Measurements from ENCODE around the gene GOLGA8J.

GRCh38 chr15:30038667-30039523, 43.9 kb upstream of the GOLGA8J start:
- no peak for TF ChIP-seq EP300 (IDR thresholded peaks at IDR 0.05)
- TF ChIP-seq, protein P1, sequence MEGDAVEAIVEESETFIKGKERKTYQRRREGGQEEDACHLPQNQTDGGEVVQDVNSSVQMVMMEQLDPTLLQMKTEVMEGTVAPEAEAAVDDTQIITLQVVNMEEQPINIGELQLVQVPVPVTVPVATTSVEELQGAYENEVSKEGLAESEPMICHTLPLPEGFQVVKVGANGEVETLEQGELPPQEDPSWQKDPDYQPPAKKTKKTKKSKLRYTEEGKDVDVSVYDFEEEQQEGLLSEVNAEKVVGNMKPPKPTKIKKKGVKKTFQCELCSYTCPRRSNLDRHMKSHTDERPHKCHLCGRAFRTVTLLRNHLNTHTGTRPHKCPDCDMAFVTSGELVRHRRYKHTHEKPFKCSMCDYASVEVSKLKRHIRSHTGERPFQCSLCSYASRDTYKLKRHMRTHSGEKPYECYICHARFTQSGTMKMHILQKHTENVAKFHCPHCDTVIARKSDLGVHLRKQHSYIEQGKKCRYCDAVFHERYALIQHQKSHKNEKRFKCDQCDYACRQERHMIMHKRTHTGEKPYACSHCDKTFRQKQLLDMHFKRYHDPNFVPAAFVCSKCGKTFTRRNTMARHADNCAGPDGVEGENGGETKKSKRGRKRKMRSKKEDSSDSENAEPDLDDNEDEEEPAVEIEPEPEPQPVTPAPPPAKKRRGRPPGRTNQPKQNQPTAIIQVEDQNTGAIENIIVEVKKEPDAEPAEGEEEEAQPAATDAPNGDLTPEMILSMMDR (IDR thresholded peaks at IDR 0.05): no peak
- no peak for TF ChIP-seq POLR2A (IDR thresholded peaks at IDR 0.05)

All from gastroesophageal sphincter (tissue), 3 donors.